Neural cell (in vitro differentiated cells): Measurements from ENCODE around the gene LDLRAD4. TPM values are rescaled to one million over a fixed set of nuclear protein-coding genes. Genes with fewer than 3 reads are reported as not detected.

Source experiments
- H2AFZ ChIP-seq: fragments of 200-600, 300-800 bp; sonication (generic), shearing (Covaris generic); 2 replicates; pipeline ENCODE4 v1.6.0; 2014; ENCODE audit warnings: low read depth, mild to moderate bottlenecking, antibody characterized with exemption, low read length, moderate library complexity
- H3F3A ChIP-seq: fragments of 200-600 bp; shearing (Covaris generic); 2 replicates; pipeline ENCODE4 v1.6.1; 2016; ENCODE audit warnings: mild to moderate bottlenecking, moderate library complexity, mixed read lengths, antibody characterized with exemption, low read length; ENCODE audit not compliant: insufficient read depth, poor library complexity, severe bottlenecking
- H3K27ac ChIP-seq: fragments of 200-600, 300-800 bp; sonication (generic), shearing (Covaris generic); 2 replicates; pipeline ENCODE4 v1.5.1; 2014; ENCODE audit warnings: mild to moderate bottlenecking, low read length, moderate library complexity
- H3K27me3 ChIP-seq: fragments of 300-800, 200-600 bp; sonication (generic), shearing (Covaris generic); 2 replicates; pipeline ENCODE4 v1.6.0; 2014; ENCODE audit warnings: mild to moderate bottlenecking, low read depth, low read length, moderate library complexity; ENCODE audit not compliant: insufficient read depth
- H3K36me3 ChIP-seq: fragments of 300-800, 200-600 bp; sonication (generic), shearing (Covaris generic); 2 replicates; pipeline ENCODE4 v1.5.1; 2014; ENCODE audit warnings: mild to moderate bottlenecking, antibody characterized with exemption, low read length, moderate library complexity; ENCODE audit not compliant: insufficient read depth
- H3K4me2 ChIP-seq: fragments of 300-800, 200-600 bp; sonication (generic), shearing (Covaris generic); 2 replicates; pipeline ENCODE4 v1.6.0; 2014; ENCODE audit warnings: mild to moderate bottlenecking, low read length
- H3K4me3 ChIP-seq: fragments of 300-800, 200-600 bp; sonication (generic), shearing (Covaris generic); 2 replicates; pipeline ENCODE4 v1.5.1; 2014; ENCODE audit warnings: mild to moderate bottlenecking, low read length, moderate library complexity
- H3K79me2 ChIP-seq: fragments of 200-600 bp; shearing (Covaris generic); replicated peaks from 2 replicates; pipeline ENCODE4 v1.6.0; 2014; ENCODE audit warnings: mild to moderate bottlenecking, low read length, moderate library complexity; ENCODE audit not compliant: insufficient read depth
- H3K9ac ChIP-seq: fragments of 300-800, 200-600 bp; sonication (generic), shearing (Covaris generic); 2 replicates; pipeline ENCODE4 v1.6.1; 2016; ENCODE audit warnings: mild to moderate bottlenecking, low read length, mixed read lengths
- H3K9me2 ChIP-seq: fragments of 200-600 bp; shearing (Covaris generic); 2 replicates; pipeline ENCODE4 v1.6.1; 2016; ENCODE audit warnings: mild to moderate bottlenecking, low read length, mixed read lengths; ENCODE audit not compliant: insufficient read depth
- H3K9me3 ChIP-seq: fragments of 200-600, 300-800 bp; sonication (generic), shearing (Covaris generic); 2 replicates; pipeline ENCODE4 v1.6.1; 2016; ENCODE audit warnings: mild to moderate bottlenecking, mixed run types, low read length, moderate library complexity, mixed read lengths
- H4K20me1 ChIP-seq: fragments of 200-600 bp; shearing (Covaris generic); 2 replicates; pipeline ENCODE4 v1.6.1; 2016; ENCODE audit warnings: mild to moderate bottlenecking, mixed run types; ENCODE audit not compliant: insufficient read depth
- CTCF ChIP-seq: fragments of 450-650 bp; IDR thresholded peaks from 2 replicates; pipeline ENCODE4 v1.5.1; 2014; ENCODE audit warnings: antibody characterized with exemption, mild to moderate bottlenecking, moderate library complexity; ENCODE audit not compliant: poor library complexity, severe bottlenecking
- EP300 ChIP-seq: fragments of 450-650 bp; conservative IDR thresholded peaks from 2 replicates; pipeline ENCODE4 v1.6.1; 2014; ENCODE audit warnings: antibody characterized with exemption, mild to moderate bottlenecking, moderate library complexity; ENCODE audit not compliant: poor library complexity, severe bottlenecking
- EZH2 ChIP-seq: fragments of 200-600, 300-800 bp; shearing (Covaris generic), sonication (generic); IDR thresholded peaks from 2 replicates; pipeline ENCODE4 v1.6.1; 2014; ENCODE audit warnings: antibody characterized with exemption, low read length, borderline replicate concordance, mild to moderate bottlenecking; ENCODE audit not compliant: insufficient read depth, poor library complexity, severe bottlenecking
- MXI1 ChIP-seq: fragments of 450-650 bp; conservative IDR thresholded peaks from 2 replicates; pipeline ENCODE4 v1.6.1; 2014; ENCODE audit warnings: antibody characterized with exemption, mild to moderate bottlenecking; ENCODE audit not compliant: poor library complexity, severe bottlenecking
- POLR2AphosphoS5 ChIP-seq: IDR thresholded peaks from 2 replicates; pipeline ENCODE4 v1.6.1; 2012
- RAD21 ChIP-seq: fragments of 450-650 bp; conservative IDR thresholded peaks from 2 replicates; pipeline ENCODE4 v1.6.1; 2014; ENCODE audit warnings: antibody characterized with exemption, mild to moderate bottlenecking, moderate library complexity
- REST ChIP-seq: IDR thresholded peaks from 2 replicates; pipeline ENCODE4 v1.6.1; 2012; ENCODE audit warnings: borderline replicate concordance
- SMC3 ChIP-seq: fragments of 450-650 bp; conservative IDR thresholded peaks from 2 replicates; pipeline ENCODE4 v1.6.1; 2014; ENCODE audit warnings: antibody characterized with exemption, mild to moderate bottlenecking, moderate library complexity; ENCODE audit not compliant: poor library complexity
- TAF1 ChIP-seq: IDR thresholded peaks from 2 replicates; pipeline ENCODE4 v1.6.1; 2012; ENCODE audit warnings: low read depth
- polyA plus RNA-seq: library from polyadenylated mRNA; depleted of rRNA; stranded (reverse); fragments of >200 nt; gene quantifications from 2 replicates; pipeline ENCODE4 v1.2.3, GENCODE V29; 2014

Gene LDLRAD4
- polyA plus RNA-seq, 1 donor from 2014 or later = 3.7 TPM

- no peak for TF ChIP-seq SMC3
- no peak for TF ChIP-seq TAF1
- no peak for TF ChIP-seq EP300
- H3K9me2 ChIP-seq = no peaks in the 10 kb centered on the region
- H3K27ac ChIP-seq = no peak overlapping the region
- no peak overlapping the region for H3K9ac ChIP-seq
- no peak overlapping the region for H3K4me3 ChIP-seq
- no peaks in the 10 kb centered on the region for H3K9me3 ChIP-seq
- H3F3A ChIP-seq = no peaks in the 10 kb centered on the region
- peaks cover 6% of the 10 kb centered on the region for H3K27me3 ChIP-seq
- no peaks in the 10 kb centered on the region for H4K20me1 ChIP-seq
- H3K4me2 ChIP-seq = no peak overlapping the region
- H3K79me2 ChIP-seq = no peaks in the 10 kb centered on the region
- no peaks in the 10 kb centered on the region for H3K36me3 ChIP-seq
- H2AFZ ChIP-seq = no peak overlapping the region
Observed at GRCh38 chr18:13613591-13614501, 395.3 kb downstream of the LDLRAD4 start.

- Histone ChIP-seq H4K20me1 (no peaks in the 10 kb centered on the region), H3K9me3 (no peaks in the 10 kb centered on the region), H3K36me3 (no peaks in the 10 kb centered on the region), H2AFZ (no peak overlapping the region), H3K9ac (no peak overlapping the region), H3K4me2 (no peak overlapping the region), H3F3A (no peaks in the 10 kb centered on the region), H3K79me2 (no peaks in the 10 kb centered on the region), H3K27me3 (peaks cover 6% of the 10 kb centered on the region), H3K27ac (no peak overlapping the region), H3K9me2 (no peaks in the 10 kb centered on the region), H3K4me3 (no peak overlapping the region)
- no peak for TF ChIP-seq POLR2AphosphoS5
- TF ChIP-seq MXI1 = no peak
- TF ChIP-seq EZH2 = no peak
- TF ChIP-seq SMC3 = no peak
- TF ChIP-seq RAD21 = no peak
- TF ChIP-seq REST = no peak
- no peak for TF ChIP-seq CTCF
- TF ChIP-seq TAF1 = no peak
- no peak for TF ChIP-seq EP300
Observed at GRCh38 chr18:13614641-13615288, 396.2 kb downstream of the LDLRAD4 start.
